CD4-positive, alpha-beta T cell treated with Interleukin-4 for 1 hour (primary cell): ENCODE data around the gene JUNB.
A peak's percentile ranks its signal among the peaks of the same experiment; 100 is the strongest.
"Not testable (repeated sequence)": the region's sequence is repeated elsewhere in the genome, so short reads cannot be mapped to it uniquely, and the experiment has no call there.

Source experiments
- DNase-seq, 2 donors: peaks; one replicate each; pipeline ENCODE4 v3.0.0-alpha.2; 2020 to 2022

JUNB gene

DNA sequence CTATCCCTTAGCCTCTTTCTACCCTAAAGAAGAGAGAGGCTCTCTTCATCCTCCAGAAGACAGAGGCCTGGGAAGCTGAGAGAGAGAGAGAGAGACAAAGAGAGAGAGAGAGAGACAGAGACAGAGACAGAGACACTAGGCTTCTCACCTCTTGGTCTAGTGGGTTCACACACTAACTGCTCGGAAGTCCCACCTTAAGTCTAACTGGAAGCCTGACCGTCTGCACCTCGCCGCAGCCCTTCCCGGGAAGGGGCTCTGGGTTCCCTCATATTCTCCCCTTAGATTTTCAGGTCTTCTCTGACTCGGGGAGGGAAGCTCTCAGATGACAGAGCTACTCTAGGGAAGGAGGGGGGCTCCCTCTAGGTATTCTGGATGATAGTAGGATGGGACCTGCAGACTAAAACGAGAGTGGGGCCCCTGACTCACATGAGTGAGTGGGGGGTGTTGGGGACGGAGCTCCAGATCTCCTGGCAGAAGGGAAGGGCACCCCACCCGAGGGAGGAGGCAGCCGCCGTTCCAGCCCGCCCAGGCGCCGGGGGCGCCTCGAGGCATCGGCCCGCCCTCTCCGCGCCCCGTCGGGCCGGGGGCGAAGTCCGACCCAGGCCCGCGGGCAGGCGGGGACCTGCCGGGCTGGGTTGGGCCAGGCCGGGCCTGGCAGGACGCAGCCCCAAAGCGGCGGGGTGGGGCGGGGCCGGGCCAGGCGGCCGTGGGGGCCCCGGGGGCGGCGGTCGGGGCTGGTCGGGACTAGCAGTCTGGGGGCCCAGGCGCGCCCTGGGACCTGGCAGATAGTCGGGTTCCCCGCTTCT is 2.0 kb upstream of the JUNB start:
- DNase-seq = no peak

DNA sequence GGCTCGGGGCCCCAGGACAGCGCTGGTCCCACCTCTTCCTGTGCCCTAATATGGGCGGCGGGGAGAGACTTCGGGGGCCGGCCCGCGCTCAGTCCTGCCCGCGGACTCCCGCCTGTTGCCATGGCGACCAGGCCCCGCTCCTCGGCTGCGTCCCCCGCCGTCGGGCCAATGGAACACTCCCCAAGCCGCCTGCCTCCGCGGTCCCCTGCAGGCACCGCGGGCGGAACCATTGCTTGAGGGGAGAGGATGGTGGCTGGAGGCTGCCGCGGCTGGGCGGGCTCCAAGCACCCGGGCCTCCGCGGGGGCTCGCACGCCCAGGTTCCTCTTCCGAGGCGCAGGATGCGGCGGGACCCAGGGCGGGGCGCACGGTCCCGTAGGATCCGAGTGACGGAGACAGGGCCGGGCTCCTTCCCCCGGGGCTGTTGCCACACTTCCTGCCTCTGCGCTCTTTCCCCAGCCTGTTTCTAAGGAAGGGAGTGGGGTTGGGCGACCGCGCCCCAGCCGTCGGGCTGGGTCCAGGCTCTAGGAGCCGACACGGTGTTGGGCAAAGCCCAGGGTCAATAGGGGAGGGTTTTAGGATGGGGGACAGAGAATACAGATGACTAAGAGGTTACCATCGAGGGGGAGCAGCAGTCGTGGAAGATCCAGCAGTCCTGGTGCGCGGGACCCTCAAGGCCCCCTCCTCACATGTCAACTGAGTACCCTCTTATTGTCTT is 1.2 kb upstream of the JUNB start:
- DNase-seq = peak; percentile 97 to 98

- no peak for DNase-seq
Measured at GRCh38 chr19:12790628-12791344, 500 bp upstream of the JUNB start.

DNA sequence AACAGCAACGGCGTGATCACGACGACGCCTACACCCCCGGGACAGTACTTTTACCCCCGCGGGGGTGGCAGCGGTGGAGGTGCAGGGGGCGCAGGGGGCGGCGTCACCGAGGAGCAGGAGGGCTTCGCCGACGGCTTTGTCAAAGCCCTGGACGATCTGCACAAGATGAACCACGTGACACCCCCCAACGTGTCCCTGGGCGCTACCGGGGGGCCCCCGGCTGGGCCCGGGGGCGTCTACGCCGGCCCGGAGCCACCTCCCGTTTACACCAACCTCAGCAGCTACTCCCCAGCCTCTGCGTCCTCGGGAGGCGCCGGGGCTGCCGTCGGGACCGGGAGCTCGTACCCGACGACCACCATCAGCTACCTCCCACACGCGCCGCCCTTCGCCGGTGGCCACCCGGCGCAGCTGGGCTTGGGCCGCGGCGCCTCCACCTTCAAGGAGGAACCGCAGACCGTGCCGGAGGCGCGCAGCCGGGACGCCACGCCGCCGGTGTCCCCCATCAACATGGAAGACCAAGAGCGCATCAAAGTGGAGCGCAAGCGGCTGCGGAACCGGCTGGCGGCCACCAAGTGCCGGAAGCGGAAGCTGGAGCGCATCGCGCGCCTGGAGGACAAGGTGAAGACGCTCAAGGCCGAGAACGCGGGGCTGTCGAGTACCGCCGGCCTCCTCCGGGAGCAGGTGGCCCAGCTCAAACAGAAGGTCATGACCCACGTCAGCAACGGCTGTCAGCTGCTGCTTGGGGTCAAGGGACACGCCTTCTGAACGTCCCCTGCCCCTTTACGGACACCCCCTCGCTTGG is 966 bp downstream of the JUNB start:
- peak; percentile 67 to 69 for DNase-seq

- no peak for DNase-seq
Measured at GRCh38 chr19:12792853-12793289, 1.6 kb downstream of the JUNB start.

GRCh38 chr19:12793290-12794195 is 2.3 kb downstream of the JUNB start:
- DNase-seq = peak; percentile 96 to 97

GRCh38 chr19:12794196-12794941 is 3.1 kb downstream of the JUNB start:
- DNase-seq = peak in 1 of 2 donors; percentile 47

- no peak for DNase-seq
Measured at GRCh38 chr19:12794971-12795381, 3.7 kb downstream of the JUNB start.

DNA sequence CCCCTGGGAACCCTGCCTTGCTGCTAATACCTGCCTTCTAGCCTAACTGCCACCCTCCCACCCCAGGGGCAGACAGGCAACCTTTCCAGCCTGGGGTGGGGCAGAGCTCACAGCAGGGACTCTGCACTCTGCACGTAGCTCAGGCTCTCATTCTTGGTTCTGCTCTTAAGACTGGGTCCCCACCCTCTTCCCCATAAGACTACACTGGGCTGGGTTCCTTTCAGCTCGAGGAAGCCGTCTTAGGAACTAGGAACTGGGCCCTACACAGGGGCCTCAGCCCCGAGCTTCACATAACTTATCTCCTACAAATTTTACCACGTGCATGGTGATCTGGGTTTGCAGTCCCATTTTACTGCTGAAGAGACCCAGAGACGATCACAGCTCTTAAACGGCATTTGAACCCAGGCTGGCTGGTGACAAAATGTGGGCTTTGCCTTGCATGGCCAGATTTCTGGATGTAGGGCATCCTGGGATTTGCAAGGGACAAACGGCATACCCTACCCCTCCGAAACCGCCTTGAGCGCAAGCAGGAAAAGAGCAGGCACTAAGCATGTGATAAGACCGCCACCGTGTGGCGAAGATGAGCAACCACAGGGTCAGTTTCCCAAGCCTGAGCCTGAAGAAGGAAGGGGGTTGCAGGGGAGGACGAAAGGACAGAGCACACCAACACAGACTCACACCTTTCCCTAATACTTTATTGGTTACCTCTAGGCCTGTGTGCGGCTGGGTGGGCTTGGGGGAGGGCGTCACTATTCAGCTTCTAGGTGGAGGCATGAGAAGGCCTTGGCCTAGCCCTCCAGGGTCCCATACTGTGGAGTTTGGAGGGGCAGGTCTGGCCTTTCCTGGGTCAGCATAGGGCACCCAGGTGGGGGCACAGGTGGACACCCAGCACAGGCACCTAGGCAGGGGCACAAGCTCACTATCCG is 5.1 kb downstream of the JUNB start:
- DNase-seq = peak; percentile 82 to 84

- no peak for DNase-seq
Measured at GRCh38 chr19:12797141-12797587, 5.9 kb downstream of the JUNB start.

GRCh38 chr19:12797607-12798006 is 6.3 kb downstream of the JUNB start:
- not testable (repeated sequence) for DNase-seq

DNA sequence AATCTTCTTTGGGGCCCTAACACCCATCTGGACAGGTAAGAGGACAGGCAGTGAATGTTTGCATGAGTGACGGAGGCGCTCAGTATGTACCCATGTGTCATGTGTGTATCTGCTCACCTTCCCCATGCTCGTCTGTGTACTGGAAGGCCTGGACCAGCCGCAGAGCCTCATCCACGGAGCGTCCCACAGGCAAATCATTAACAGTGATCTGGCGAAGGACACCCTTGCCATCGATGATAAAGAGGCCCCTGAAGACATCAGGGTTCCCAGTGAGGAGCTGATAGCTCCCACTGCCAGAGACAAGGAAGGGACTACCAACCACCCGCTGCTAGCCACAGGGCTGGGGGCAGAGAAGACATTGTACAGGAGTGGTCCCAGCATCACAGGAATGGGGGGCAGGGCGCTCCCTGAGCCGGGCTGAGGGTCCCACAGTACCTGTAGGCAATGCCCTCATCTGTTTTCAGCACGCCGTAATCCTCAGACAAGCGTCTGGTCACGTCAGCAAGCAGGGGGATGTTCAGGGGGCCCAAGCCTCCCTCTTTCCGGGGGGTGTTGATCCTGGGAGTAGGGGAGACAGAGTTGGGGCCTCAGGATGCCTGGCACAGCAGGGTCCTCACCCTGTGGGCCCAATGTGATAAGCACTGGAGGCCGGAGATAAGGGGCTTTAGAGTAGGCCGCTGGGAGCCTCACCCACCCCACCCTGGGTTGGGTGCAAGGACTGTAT is 8.6 kb downstream of the JUNB start:
- no peak for DNase-seq

- DNase-seq = no peak
Measured at GRCh38 chr19:12800466-12800770, 9.1 kb downstream of the JUNB start.

DNA sequence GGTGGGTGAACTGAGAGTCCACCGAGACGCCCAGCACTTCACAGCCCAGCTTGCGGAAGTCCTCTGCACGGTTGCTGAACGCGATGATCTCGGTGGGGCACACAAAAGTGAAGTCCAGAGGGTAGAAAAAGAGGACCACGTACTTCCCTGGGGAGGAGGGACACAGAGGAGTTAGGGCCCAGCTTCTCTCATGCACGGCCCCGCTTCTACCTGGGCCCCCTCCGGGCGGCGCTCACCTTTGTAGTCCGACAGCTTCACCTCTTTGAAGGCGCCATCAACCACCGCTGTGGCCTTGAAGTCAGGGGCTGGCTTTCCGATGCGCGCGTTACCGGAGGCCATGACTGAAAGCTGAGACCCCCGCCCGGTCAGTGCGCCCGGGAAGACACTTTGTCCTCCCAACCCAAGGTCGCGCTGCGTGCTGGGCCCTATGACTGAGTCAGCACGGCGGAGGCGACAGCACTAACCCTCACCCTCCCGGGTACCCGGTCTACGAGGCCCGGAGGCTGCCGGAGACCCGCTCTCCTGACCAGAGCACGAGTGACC is 9.7 kb downstream of the JUNB start:
- no peak for DNase-seq

- peak; percentile 73 to 79 for DNase-seq
Measured at GRCh38 chr19:12801466-12802266, 10.4 kb downstream of the JUNB start, which contains the start of the genes PRDX2 and THSD8. Gene PRDX2 (minus strand): TSS chr19:12801800. CDS start chr19:12801261, 539 bp downstream. Gene THSD8 (plus strand): TSS chr19:12802069. CDS start chr19:12802072, 3 bp downstream.

DNA sequence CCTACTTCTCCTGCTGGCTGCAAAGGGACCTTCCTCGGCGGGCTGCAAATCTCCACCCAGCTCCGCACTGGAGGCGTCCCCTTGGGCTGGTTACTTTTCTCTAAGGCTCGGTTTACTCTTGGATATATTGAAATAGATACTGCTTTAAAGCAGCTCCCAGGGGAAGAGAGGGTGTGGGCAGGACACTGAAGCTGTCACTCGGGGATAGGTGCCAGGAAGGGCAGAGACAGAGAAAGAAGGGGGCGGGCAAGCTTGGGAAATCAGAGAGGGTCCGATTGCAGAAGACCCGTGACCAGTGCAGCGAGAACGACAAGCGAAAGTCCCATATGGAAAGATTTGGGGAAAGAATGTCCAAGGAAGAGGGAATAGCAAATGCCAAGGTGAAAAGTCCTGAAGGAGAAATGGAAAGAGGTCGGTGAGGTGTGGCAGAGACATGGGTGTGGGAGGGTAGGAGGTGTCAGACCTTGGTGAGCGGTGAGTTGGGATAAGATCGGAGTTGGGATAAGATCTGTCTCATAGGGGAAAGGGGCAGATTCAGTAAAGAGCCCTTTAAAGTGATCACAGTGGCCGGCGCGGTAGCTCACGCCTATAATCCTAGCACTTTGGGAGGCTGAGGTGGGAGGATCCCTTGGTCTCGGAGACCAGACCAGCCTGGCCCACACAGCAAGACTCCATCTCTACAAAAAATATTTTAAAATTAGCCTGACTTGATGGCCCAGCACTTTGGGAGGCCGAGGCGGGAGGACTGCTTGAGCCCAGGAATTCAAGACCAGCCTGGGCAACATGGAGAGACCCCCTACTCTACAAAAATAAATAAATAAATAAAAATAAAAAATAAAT is 11.2 kb downstream of the JUNB start:
- no peak for DNase-seq

GRCh38 chr19:12804051-12804450 is 12.8 kb downstream of the JUNB start:
- no peak for DNase-seq
